WERI-Rb-1 (cell line): ENCODE results near the gene PDCL3.
A peak's percentile ranks its signal among the peaks of the same experiment; 100 is the strongest.

Source experiments
- DNase-seq: peaks from one replicate; pipeline ENCODE4 v3.0.0-alpha.2; 2020
- H3K27ac ChIP-seq: fragments of 250-450 bp; sonication (Bioruptor Pico); 2 replicates; pipeline ENCODE4 v1.5.1; 2020; ENCODE audit warnings: mild to moderate bottlenecking, moderate library complexity
- H3K27me3 ChIP-seq: fragments of 250-450 bp; sonication (Bioruptor Pico); 2 replicates; pipeline ENCODE4 v1.5.1; 2021; ENCODE audit warnings: mild to moderate bottlenecking, low read depth, moderate library complexity; ENCODE audit not compliant: insufficient read depth, severe bottlenecking
- H3K36me3 ChIP-seq: fragments of 250-450 bp; sonication (Bioruptor Pico); 2 replicates; pipeline ENCODE4 v1.5.1; 2020; ENCODE audit warnings: mild to moderate bottlenecking, moderate library complexity
- H3K4me3 ChIP-seq: 2 replicates; pipeline ENCODE4 v1.5.1; 2011; ENCODE audit warnings: low read depth, mild to moderate bottlenecking, control low read depth, low read length
- H3K9me3 ChIP-seq: fragments of 250-450 bp; sonication (Bioruptor Pico); 2 replicates; pipeline ENCODE4 v1.5.1; 2021; ENCODE audit warnings: mild to moderate bottlenecking, moderate library complexity; ENCODE audit not compliant: severe bottlenecking
- TF ChIP-seq, protein P1 (sequence below): IDR thresholded peaks from 2 replicates; pipeline ENCODE4 v1.5.1; 2011; ENCODE audit warnings: low read depth, mild to moderate bottlenecking, control low read depth, inconsistent platforms, low read length

PDCL3 gene

DNA sequence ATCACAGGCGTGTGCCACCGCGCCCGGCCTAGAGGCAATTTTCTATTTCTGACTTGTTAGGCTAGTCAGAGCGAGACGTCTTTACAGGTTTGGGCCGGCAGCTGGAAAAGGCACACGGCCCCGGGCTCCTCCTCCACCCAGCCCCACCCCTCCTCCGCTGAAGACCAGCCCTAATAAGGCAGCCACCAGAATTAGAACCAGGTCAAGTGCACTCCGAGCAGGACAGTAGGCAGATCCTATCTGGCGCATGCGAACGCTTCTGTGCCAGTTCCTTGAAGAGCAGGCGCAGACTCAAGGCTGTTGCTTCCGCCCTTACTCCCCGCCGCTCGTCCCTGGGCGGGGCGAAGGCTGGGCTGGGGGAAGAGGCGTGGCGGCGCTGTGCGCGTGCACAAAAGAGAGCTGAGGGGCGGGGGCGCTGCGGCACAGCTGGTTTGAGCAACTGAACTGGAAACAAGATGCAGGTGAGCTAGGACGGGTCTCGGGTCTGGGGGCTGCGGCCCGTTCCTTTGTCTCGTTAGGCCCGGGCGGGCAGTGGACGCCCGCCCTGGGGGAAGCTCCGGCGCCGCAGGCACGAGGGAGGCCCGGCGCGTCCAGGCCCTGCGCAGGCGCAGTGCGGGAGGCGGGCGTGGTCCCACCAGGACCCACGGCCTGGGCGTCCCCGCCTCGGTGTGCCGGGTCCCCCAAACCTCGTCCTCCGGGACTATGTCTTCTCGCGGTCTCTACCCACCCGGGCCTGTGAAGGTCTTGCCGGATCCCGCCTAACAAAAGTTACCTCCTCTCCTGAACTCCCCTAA is at the start of gene PDCL3:
PDCL3 (plus strand) TSS at position 381 of the 794 bp plus-strand sequence; CDS start at position 456, 75 bp downstream.
- Histone ChIP-seq H3K4me3 (peak within 1 kb of the TSS; percentile 92), H3K27me3 (no peaks in the 10 kb centered on the region), H3K27ac (peak within 1 kb of the TSS; percentile 98), H3K36me3 (peaks cover 11% of the 10 kb centered on the region), H3K9me3 (no peaks in the 10 kb centered on the region)
- TF ChIP-seq, protein P1, sequence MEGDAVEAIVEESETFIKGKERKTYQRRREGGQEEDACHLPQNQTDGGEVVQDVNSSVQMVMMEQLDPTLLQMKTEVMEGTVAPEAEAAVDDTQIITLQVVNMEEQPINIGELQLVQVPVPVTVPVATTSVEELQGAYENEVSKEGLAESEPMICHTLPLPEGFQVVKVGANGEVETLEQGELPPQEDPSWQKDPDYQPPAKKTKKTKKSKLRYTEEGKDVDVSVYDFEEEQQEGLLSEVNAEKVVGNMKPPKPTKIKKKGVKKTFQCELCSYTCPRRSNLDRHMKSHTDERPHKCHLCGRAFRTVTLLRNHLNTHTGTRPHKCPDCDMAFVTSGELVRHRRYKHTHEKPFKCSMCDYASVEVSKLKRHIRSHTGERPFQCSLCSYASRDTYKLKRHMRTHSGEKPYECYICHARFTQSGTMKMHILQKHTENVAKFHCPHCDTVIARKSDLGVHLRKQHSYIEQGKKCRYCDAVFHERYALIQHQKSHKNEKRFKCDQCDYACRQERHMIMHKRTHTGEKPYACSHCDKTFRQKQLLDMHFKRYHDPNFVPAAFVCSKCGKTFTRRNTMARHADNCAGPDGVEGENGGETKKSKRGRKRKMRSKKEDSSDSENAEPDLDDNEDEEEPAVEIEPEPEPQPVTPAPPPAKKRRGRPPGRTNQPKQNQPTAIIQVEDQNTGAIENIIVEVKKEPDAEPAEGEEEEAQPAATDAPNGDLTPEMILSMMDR, result 0 out of 2 replicates have a peak, but pooled peaks have one; percentile 22
- peak; percentile 97 for DNase-seq

DNA sequence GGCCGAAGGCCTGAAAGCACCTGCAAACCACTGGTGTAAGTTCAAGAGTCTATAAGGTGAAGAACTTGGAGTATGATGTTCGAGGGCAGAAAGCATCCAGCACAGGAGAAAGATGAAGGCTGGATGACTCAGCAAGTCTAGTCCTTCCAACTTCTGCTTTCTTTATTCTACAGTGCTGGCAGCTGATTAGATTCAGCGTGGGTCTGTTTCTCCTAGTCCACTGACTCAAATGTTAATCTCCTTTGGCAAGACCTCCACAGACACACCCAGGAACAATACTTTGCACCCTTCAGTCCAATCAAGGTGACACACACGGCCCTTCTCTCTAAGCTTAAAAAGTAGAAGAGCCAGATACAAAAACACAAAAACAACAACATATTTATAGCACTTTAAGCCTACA is 49.1 kb upstream of the PDCL3 start:
- Histone ChIP-seq H3K36me3 (no peaks in the 10 kb centered on the region), H3K27ac (no peak overlapping the region), H3K27me3 (peaks cover 13% of the 10 kb centered on the region), H3K9me3 (peaks cover under 1% of the 10 kb centered on the region), H3K4me3 (no peak overlapping the region)
- no peak for DNase-seq
- TF ChIP-seq, protein P1, result no peak

DNA sequence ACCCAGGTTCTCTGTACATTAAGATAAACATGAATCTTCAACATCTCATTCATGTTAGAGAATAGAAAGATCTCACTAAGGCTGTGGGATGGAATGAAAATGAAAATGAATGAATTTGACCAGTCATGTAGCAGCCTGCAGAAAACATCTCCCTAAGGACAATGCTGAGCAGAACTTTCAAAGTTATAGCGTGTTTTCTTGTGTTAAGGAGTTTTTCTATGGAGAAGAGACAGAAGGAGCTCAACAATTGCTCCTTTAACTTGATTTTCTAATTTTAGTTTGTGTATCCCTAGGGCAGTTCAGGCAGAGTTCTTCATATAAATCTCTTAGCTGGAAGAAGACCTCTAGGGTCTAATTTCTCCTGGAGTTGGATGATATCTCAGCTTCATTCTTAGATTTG is 45.2 kb upstream of the PDCL3 start:
- TF ChIP-seq, protein P1, result no peak
- no peaks in the 10 kb centered on the region for H3K36me3 ChIP-seq
- H3K27me3 ChIP-seq, result peaks cover 13% of the 10 kb centered on the region
- no peaks in the 10 kb centered on the region for H3K9me3 ChIP-seq
- H3K27ac ChIP-seq, result no peak overlapping the region
- DNase-seq, result no peak
- H3K4me3 ChIP-seq, result no peak overlapping the region

DNA sequence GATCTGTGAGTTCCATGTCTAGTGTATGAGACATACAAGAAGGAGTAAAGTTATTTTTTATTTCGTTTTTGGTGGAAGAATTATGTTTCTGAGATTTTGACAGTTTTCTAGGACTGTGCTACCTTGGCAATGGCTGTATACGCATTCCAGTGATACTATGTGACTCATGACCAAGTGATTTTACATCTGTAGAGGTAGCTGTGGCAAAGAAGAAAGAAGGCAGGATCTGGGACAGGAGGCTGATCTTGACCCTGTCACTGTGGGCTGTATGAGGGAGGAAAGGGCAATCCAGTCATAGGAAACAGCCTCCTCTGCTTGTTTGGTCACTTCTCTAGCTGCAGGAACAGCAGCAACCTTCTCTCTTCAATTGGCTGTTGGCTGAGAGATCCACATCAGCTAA is 44.0 kb upstream of the PDCL3 start:
- TF ChIP-seq, protein P1, result no peak
- DNase-seq, result no peak
- H3K36me3 ChIP-seq, result no peaks in the 10 kb centered on the region
- H3K9me3 ChIP-seq, result no peaks in the 10 kb centered on the region
- H3K27me3 ChIP-seq, result peaks cover 13% of the 10 kb centered on the region
- H3K4me3 ChIP-seq, result no peak overlapping the region
- no peak overlapping the region for H3K27ac ChIP-seq

DNA sequence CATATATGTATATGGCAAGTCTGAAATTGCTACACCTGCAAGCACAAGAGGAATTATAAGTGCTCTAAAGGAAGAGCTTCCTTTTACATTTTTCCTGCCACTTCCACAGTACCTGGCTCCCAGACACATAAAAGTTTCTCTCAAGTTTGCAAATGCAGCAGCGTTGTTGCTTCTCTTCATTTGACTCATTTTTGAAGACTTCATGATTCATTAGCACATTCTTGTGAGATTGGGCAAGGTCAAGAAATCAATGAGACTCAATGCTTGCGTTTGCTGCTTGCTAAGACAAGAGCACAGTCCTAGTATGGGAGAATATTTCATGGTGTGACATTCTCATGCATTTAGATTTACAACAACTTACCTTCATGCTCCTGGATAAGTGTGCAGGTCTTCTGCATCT is 42.6 kb upstream of the PDCL3 start:
- TF ChIP-seq, protein P1, result no peak
- no peak overlapping the region for H3K4me3 ChIP-seq
- DNase-seq, result no peak
- H3K36me3 ChIP-seq, result no peaks in the 10 kb centered on the region
- H3K27ac ChIP-seq, result no peak overlapping the region
- H3K9me3 ChIP-seq, result no peaks in the 10 kb centered on the region
- peaks cover 13% of the 10 kb centered on the region for H3K27me3 ChIP-seq
